GM18498 (cell line): ENCODE measurements around the gene BABAM2.

Experiments
- ATAC-seq: cut with Tn5 transposase; IDR thresholded peaks from one replicate; pipeline ENCODE4 v1.9.1; 2021; ENCODE audit warnings: mild to moderate bottlenecking, moderate library complexity; ENCODE audit not compliant: unreplicated experiment

The BABAM2 gene

DNA sequence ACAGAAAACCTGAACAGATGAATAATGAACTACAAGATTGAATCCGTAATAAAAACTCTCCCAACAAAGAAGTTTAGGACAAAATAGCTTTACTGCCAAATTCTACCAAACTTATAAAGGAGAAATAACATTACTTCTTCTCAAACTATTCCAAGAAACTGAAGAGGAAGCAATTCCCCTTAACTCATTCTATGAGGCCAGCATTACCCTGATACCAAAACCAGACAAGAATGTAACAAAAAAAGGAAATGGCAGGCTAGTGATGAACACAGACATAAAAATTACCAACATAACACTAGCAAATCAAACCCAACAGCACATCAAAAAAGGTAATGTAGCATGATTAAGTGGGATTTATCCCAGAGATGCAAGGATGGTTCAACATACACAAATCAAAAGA, 288.4 kb downstream of the BABAM2 start:
- no peak for ATAC-seq

DNA sequence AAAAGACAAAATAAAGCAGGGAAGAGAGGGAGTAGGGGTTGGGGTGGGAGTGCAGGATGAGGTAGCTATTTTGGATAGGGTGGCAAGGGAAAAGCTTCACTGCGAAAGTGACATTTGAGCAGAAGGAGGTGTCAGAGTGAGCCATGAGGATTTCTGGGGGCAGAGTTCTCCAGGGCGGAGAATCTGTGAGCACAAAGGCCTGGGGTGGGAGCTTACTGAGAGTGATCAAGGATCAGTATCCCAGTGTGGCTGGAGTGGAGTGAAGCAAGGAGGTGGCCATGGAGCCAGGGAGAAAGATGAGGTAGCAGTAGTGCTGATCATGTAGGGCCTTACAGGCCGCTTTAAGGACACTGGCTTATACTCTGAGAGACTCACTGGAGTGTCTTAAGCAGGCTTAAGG, 291.3 kb downstream of the BABAM2 start:
- no peak for ATAC-seq

DNA sequence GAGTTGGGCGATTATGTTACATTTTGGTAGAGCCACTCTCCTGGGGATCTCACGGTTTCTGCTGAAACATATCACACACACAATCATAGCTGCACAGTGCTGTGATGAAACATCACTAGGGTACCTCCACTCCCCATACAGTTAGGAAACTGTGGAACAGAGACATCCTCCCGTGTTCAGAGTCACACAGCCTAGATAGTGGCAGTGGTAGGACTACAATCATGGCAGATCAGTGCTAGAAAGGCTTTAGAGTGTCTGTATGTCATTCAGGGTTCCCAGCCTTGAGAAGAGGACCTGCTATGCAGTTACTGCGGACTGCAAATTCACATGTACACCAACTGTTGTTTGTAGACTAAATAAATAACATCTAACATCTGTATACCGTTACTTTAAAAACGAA, 291.8 kb downstream of the BABAM2 start:
- no peak for ATAC-seq

DNA sequence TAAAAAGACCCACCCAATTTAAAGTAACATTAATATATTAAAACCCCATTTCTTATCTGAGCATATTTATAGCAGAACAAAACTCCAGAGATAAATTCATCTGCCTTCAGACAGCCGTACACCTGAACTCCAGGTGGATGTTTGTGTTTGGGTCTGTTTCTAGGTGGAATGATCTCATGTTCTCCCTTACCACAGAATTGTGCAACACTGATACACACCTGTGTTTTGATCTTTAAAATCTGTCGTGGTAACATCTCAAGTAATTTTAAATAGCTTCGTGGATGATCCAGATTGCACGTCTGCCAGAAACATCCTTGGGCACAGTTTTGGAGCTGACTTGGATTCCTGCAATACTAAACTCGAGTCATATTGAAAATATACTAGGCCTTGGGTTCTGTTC, 294.6 kb downstream of the BABAM2 start:
- ATAC-seq, result no peak

DNA sequence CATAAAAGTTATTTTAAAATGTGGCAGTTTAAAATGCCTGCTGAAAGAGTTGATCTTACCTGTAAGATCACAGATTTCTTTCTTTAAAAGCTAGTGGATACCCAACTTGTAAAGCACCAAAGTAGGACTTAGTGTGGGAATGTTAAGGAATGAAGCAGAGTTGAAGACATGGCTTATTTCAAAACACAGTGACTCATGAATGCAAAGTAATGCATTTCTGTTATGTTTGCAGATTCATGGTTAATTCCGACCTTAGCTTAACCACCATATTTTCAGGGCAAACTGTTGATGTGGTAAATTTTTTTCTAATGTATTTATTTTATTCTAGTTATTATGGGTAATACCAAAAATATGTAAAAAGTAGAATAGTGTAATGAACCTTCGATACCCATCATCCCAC, 295.4 kb downstream of the BABAM2 start:
- ATAC-seq, result no peak

DNA sequence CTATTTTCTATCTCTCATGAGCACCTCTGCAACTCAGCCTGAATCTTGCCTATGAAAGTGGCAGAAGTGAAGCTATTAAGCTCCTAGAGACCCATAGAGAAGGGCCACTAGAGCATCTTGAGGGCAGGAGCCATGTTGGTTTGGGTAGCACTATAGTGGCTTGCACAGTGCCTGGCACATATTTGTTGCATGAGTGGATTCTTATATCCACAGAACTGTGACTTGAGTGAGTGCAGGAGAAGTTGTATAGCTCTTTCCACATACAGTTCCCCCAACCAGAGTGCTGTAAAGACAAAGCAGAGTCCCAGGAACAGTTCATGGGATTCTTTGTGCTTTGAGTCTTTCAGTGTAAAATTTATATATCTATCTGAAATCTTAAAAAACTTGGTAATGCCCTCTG, 296.7 kb downstream of the BABAM2 start:
- ATAC-seq, result no peak

DNA sequence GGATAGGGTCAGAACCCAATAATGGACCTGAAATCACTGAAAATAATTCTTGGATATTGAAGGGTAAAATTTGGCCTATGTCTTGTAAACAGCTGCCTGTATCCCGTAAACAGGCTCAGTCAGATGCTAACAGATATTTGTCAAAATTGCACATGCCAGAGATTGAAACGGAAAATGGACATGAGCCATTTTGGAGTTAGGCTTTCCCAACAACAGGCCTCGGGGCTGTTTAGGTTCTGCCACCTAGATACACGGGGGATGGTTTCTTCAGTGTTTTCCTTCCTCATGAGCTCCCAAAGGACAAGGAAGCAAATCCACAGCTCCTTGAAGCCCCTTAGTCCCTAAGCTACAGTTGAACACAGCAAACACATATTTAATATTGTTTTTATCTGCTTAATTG, 297.9 kb downstream of the BABAM2 start:
- no peak for ATAC-seq

DNA sequence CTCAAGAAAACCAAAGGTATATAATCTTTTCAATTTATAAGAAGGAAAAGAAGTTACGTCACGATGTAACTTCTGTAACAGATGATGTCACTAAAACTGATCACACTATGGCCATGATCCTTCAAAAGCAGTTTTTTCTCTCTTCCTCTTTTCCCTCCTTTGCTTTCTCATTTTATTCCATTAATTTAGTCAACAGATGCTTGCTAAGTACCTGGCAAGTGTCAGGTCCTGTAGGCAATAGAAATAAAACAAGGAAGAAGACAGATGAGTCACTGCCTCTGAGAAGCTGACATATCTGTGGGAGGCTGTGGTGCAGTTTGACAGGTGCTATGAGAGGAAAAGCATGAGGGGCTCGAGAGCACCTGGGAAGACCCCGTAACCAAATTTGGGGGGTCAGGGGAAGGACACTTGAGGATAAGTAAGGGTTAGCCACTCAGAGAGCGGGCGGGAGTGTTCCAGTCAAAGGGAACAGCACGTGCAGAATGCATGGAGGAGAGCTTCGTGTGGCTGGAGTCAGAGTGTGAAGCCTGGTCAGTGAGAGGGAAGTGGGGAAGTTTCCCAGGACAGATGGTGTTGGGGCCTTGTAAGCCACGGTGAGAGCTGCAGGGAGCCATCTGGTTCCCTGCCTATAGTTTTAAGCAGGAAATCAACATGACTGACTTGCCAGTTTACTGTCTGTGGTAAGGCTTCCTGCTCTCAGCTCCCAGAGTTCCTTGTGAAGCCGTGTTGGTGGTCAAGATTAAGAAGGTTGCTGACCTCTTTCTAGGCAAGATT, 303.3 kb downstream of the BABAM2 start:
- ATAC-seq, result no peak

DNA sequence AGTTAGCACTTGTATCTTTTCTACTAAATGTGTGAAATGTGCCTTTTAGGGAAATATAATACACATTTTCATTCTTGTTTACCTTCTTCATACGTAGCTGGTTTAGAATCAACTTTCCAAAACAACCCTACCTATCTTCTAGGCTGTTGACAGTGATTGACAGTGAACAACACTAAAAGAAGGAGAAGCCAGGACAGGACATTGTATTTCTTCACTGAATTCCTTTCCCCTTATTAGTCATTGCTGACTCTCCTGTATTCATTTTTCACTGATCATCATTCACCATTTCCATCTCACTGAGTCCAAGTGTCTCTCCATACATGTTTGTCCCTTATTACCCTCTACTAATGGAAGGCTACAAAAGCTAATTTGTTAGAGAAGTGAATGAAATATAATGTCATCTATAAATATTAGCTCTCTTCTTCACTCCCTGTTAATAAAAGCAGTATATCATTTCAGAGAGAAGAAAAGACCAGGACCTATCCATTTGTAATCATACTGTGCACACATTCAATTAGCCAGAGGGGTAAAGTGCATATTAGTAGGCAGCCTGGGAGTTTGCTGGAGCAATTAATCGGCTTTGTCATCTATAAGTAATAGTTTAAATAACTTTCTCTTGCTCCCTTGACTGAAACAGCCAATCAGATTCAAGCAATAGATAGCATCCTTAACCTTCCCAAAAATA, 309.6 kb downstream of the BABAM2 start:
- ATAC-seq, result no peak

DNA sequence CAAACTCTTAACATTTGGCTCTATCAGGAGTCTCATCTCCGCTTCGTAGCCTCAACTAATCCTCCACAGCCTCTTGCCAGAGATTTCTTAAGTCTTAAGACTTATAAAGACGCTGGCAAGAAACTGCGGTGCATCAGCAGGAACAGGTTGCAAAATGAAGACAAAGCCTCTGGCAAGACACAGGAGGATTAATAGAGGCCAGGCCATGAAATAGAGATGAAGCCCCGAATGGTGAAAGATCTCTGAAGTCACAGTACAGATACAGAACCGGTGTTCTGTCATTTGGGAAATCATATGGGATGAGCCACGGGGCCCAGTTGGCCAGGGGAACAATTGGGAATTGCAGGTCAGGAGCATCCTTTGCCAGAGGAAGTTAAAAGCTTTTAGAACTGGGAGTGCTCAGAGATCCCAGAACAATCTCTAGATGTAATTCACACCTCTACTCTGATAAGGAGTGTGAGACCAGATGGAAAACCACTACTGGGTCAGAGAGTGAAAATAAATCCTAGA, 311.2 kb downstream of the BABAM2 start:
- ATAC-seq, result no peak

DNA sequence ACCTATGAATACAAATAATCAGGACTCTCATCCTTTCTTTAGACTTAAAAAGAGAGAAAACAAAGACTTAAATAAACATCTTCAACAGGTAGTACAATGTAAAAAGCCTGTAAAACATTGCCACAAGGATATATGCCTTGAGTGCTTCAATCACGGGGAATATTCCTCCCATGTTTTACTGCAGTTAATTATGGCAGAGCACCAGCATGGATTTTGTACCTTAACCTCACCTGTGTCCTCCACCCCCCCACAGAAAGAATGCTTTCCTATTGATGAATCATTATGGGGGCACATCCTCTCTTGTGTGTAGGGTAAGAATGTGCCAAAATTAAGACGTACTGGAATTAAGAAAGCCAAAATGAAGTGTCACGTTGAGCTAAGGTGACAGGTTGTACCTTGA, 312.2 kb downstream of the BABAM2 start:
- no peak for ATAC-seq

DNA sequence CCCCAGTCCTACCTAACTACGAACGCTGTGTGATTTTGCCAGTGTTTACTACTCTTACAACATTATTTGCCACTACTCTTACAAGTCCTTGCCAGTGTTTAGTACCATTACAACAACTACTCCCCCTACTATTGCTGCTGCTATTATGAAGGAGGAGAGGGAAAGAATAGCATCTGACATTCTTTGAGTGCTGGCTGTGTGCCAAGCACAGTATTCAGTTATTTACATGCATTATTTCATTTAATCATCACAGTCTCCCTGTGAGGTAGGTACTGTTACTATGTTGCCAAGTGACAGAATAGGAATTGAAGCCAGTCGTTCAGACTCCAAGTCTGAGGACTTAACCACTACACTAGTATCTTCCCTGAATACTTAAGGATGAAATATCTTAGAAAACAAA, 316.2 kb downstream of the BABAM2 start:
- ATAC-seq, result no peak

DNA sequence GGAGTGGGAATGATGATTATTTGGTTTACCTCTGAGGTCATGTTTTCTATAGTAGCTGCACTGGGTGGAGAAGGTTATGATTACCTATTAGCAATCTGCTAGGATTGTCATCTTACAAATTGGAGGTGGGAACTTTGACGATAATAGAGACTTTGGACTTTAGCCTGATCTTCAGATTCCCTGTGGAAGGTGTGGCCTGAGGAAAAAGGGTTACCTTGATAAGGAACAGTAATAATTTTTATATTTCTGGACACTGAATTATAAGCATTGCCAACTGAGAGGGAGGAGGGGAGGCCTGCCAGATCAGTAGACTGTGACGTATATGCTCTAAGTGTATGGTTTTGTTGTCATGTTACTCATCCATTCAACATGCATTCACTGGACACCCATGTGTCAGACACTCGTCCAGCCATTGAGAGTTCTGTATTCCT, 318.7 kb downstream of the BABAM2 start:
- ATAC-seq, result no peak

DNA sequence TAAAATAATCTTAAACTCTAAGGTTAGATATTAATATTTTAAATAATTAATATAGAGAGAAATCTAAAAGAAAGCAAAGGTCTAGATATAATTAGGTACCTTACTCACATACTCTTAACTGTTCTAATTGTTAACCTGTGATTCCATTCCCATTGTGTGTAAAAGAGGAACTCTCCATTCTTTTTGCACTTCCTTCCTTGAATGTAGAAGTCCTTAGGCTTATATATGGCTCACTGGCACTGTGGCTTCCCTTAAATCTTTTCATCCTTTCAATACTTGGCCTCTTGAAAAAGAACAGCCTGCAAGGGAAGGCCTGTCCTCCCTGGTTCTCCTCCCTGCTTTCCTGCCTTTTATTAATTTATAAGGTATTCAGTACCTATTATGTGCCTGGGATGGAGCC, 319.3 kb downstream of the BABAM2 start:
- no peak for ATAC-seq

DNA sequence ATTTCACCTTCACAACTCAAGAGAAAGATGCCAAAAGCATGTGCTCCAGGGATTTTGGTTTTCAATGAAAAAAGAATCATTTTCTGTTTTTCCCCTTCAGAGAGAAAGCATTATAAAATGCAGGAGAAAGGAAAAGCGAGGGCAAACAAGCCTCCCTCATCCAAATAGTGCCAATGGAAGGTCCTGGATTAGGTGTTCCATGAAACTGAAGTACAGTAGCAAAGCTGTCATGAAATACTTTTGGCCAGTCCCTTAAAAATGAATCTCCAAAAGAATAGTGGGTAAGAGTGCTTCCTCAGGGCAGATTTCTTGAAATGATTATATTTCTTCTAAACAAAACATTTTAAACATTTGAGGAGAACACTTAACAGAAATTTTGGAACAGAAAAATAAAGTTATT, 320.0 kb downstream of the BABAM2 start:
- no peak for ATAC-seq

DNA sequence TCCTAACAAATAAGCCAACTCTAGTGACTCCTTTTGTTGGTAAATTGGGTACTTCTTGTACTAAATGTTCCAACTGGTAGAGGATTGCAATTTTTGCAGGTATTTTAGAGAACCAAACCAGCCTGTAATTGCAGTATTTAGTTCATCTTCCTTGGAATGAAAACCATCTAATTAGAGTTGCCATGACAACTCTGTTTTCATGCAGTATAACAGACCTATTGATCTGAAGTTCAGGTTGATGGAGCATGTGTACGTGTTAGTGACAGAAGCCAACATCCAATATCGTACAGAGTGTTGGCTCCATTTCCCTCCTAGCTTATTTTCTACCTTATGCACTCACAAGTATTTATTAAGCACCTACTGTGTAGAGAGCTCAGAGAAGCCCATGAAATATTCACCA, 325.8 kb downstream of the BABAM2 start:
- no peak for ATAC-seq

DNA sequence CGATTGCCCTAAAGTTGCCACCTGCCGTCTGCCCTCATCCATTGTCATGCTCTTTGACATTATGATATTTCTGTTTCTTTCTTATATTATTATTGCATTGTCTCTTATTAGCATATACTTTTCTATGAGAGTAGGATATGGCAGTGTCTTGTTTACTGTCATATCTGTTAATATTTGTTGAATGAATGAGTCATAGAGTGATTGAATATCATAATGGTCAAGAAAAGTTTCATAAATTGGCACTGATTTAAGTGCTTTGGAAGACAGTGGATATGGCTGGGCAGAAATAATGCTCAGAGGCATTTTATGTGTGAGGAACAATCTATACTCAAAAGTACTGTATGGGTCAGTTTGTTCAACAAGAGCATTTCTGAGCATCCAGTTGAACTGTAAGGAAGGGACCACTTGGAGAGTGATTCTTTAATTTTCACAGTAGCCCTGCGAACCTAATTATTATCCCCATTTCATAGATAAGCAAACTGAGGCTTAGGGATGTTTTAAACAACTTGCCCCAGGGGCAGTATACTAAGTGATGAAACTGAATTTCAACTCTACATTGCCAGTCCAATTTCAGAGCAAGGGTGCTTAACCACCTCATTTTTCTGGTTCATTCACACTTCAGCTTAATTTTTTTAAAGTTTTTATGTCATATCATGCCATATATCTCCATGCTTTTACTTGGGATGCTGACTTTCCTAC, 326.7 kb downstream of the BABAM2 start:
- ATAC-seq, result no peak

DNA sequence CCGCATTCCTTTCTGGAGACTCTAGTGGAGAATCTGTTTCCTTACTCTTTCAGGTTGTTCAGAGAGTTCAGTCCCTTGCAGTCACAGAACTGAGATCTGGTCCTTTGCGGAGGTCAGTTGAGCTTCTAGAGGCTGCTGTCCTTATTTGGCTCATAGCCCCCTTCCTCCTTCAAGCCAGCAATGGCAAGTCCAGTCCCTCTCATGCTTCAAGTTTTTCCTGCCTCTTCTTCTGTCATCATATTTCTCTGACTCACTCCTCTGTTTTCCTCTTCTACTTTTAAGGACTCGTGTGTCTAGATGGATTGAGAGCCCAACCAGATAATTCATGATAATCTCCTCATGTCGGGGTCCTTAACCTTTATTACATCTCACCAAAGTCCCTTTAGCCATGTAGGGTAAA, 328.6 kb downstream of the BABAM2 start:
- ATAC-seq, result no peak

DNA sequence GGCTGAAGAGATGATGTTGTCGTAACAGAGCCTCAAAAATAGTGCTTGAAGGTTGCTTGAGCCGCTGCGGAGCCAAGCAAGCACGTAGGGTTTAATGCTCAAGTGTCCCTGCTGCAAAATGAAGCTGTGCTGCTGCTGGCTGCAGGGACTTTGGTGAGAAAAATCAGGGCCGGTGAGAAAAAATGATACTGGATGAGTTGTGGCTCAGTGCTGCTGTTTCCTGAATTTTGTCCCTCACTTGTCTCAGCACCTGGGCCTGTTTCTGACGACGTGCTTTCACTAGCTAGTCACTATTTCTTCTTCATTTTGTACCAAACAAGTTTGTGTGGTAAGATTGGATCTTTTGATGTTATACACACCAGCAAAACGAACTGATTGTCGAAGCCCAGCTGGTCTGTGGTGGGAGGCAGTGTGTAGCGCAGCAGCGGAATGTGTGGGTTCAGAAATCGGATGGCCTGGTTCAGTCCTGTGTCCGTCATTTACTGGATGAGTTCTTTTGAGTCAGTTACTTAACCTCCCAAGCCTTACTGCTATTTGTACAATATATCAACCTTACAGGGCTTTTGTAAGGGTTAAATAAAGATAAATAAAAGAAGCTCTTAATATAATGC, 329.3 kb downstream of the BABAM2 start:
- no peak for ATAC-seq

DNA sequence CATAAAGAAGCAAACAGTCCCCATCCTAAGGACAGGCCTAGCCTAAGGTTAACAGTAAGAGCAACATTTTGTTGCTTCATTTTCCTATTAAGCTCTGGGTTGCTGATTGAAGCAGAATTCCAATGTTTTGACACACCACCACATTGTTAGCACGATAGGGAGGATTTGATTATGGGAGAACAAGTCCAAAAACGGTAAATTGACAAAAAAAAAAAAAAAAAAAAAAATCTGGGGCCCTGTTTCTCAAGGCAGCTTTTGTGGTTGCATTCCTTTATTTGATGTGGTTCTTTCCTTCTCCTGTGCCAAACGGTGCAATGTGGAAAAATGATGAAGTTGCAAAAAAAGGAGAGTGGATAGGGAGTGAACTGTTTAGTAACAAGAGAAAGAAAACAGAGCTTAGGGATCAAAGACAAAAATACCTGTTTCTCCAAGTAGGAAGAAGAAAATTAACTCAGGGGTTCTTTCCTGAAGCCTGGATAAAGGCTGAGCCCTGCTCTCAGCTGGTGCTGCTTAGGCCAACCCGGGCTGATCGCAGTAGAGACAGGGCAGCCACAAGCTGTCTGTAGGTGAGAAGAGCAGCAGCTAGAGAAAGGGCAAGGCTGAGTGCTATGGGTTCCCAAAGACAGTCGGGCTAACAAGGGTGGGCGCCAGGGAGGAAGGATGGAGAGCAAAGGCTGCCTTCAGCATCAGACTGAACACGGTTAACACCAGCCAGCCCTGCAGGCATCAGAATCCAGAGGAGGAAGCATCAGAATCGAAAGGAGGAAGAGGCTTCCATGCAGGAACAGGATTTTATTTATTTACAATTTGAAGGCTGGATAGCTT, 334.3 kb downstream of the BABAM2 start:
- ATAC-seq, result no peak
